ENCODE results near the gene SIRT3.

The SIRT3 gene

DNA sequence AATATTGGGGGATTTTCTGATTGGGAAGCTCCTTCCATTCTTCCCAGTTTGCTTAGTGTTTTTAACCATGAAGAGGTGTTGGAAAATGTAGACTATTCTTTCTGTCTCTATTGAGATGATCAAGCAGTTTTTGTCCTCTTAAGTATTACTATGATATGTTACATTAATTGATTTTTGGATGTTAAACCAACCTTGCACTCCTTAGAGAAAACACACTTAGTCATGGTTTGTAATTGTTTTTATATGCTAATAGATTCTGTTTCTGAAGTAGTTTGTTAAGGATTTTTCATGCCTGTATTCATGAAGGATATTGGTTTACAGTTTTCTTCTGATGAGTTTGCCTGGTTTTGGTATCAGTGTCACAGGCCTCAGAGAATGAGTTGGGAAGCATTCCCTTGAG, 40.1 kb upstream of the SIRT3 start:
- Histone ChIP-seq H2BK15ac (ENCODE audit: low read length) (no peak overlapping the region), H3K36me3 (replicated peaks in 1 of 2; ENCODE audit: control insufficient read depth in 2 of 2, insufficient read depth in 2 of 2, low read length in 2 of 2) (no peaks in the 10 kb centered on the region), H3K18ac (ENCODE audit: low read length) (no peak overlapping the region), H3K4me2 (ENCODE audit: insufficient read depth, low read length, poor library complexity, severe bottlenecking) (no peak overlapping the region), H3K27ac (replicated peaks; ENCODE audit: low read length) (no peak overlapping the region), H3K4me3 (ENCODE audit: low read length in 2 of 2) (no peak overlapping the region), H3K79me1 (ENCODE audit: low read depth, low read length) (no peaks in the 10 kb centered on the region), H2BK5ac (ENCODE audit: low read length) (no peak overlapping the region), H2BK12ac (ENCODE audit: low read length) (no peak overlapping the region), H4K8ac (ENCODE audit: low read depth, low read length) (no peak overlapping the region), H2BK120ac (ENCODE audit: low read depth, low read length) (no peak overlapping the region), H3K4me1 (ENCODE audit: control insufficient read depth in 2 of 2, insufficient read depth in 1 of 2, low read depth in 1 of 2, low read length in 2 of 2) (peaks cover 0 to 5% of the 10 kb centered on the region in 2 donors), H3K4ac (ENCODE audit: low read length) (no peak overlapping the region), H3K9me3 (replicated peaks in 1 of 2; ENCODE audit: control insufficient read depth in 2 of 2, insufficient read depth in 1 of 2, low read depth in 1 of 2, low read length in 2 of 2) (peaks cover 3 to 4% of the 10 kb centered on the region in 2 donors), H3K23ac (ENCODE audit: low read depth, low read length, poor library complexity) (no peak overlapping the region), H3K9ac (ENCODE audit: low read depth, low read length, poor library complexity) (no peak overlapping the region), H4K91ac (ENCODE audit: low read depth, low read length, poor library complexity) (no peak overlapping the region), H3K27me3 (ENCODE audit: control insufficient read depth in 3 of 3, insufficient read depth in 3 of 3, low read depth in 1 of 3, low read length in 3 of 3) (no peaks in the 10 kb centered on the region), H3K14ac (ENCODE audit: low read length) (no peak overlapping the region), H2AK5ac (ENCODE audit: low read depth, low read length) (no peak overlapping the region), H2AFZ (ENCODE audit: low read length) (no peak overlapping the region)
- DNase-seq (ENCODE audit: low spot score) = no peak

DNA sequence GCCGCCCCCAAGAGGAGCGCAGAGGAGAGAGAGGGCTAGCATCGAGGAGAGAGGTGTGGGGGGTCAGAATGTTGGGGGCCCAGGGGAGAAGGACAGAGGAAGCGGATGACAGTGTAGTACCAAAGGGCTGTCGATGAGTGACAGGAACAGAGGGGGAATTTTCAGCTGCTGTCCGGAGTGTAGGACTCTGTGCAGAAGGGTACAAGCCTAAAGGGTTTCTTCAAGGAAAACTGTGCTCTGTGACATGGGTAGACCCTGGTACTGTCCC, 36.7 kb upstream of the SIRT3 start:
- Histone ChIP-seq H3K9ac (ENCODE audit: low read depth, low read length, poor library complexity) (no peak overlapping the region), H3K14ac (ENCODE audit: low read length) (no peak overlapping the region), H2BK120ac (ENCODE audit: low read depth, low read length) (no peak overlapping the region), H2AFZ (ENCODE audit: low read length) (no peak overlapping the region), H3K36me3 (replicated peaks in 1 of 2; ENCODE audit: control insufficient read depth in 2 of 2, insufficient read depth in 2 of 2, low read length in 2 of 2) (no peaks in the 10 kb centered on the region), H2BK12ac (ENCODE audit: low read length) (no peak overlapping the region), H2BK15ac (ENCODE audit: low read length) (no peak overlapping the region), H3K4ac (ENCODE audit: low read length) (no peak overlapping the region), H2AK5ac (ENCODE audit: low read depth, low read length) (no peak overlapping the region), H3K79me1 (ENCODE audit: low read depth, low read length) (no peaks in the 10 kb centered on the region), H3K9me3 (replicated peaks in 1 of 2; ENCODE audit: control insufficient read depth in 2 of 2, insufficient read depth in 1 of 2, low read depth in 1 of 2, low read length in 2 of 2) (peaks cover 1 to 8% of the 10 kb centered on the region in 2 donors), H3K4me3 (ENCODE audit: low read length in 2 of 2) (no peak overlapping the region), H3K18ac (ENCODE audit: low read length) (no peak overlapping the region), H2BK5ac (ENCODE audit: low read length) (no peak overlapping the region), H3K4me1 (ENCODE audit: control insufficient read depth in 2 of 2, insufficient read depth in 1 of 2, low read depth in 1 of 2, low read length in 2 of 2) (peaks cover 0 to 10% of the 10 kb centered on the region in 2 donors), H4K8ac (ENCODE audit: low read depth, low read length) (no peak overlapping the region), H4K91ac (ENCODE audit: low read depth, low read length, poor library complexity) (no peak overlapping the region), H3K27ac (replicated peaks; ENCODE audit: low read length) (no peak overlapping the region), H3K27me3 (ENCODE audit: control insufficient read depth in 3 of 3, insufficient read depth in 3 of 3, low read depth in 1 of 3, low read length in 3 of 3) (no peaks in the 10 kb centered on the region), H3K23ac (ENCODE audit: low read depth, low read length, poor library complexity) (peak overlapping the region; percentile 48), H3K4me2 (ENCODE audit: insufficient read depth, low read length, poor library complexity, severe bottlenecking) (no peak overlapping the region)
- WGBS, 2 donors (ENCODE audit: extremely low coverage in 2 of 2, insufficient read length in 2 of 2, insufficient replicate concordance in 1 of 2) = no CpG with 5 or more reads among the region's 6 CpGs
- DNase-seq (ENCODE audit: low spot score) = no peak

- Histone ChIP-seq H3K23ac (ENCODE audit: low read depth, low read length, poor library complexity) (peak overlapping the region; percentile 48), H2BK120ac (ENCODE audit: low read depth, low read length) (no peak overlapping the region), H3K79me1 (ENCODE audit: low read depth, low read length) (no peaks in the 10 kb centered on the region), H4K91ac (ENCODE audit: low read depth, low read length, poor library complexity) (no peak overlapping the region), H3K14ac (ENCODE audit: low read length) (no peak overlapping the region), H3K4ac (ENCODE audit: low read length) (no peak overlapping the region), H3K9me3 (replicated peaks in 1 of 2; ENCODE audit: control insufficient read depth in 2 of 2, insufficient read depth in 1 of 2, low read depth in 1 of 2, low read length in 2 of 2) (peaks cover 1 to 8% of the 10 kb centered on the region in 2 donors), H3K9ac (ENCODE audit: low read depth, low read length, poor library complexity) (no peak overlapping the region), H3K4me2 (ENCODE audit: insufficient read depth, low read length, poor library complexity, severe bottlenecking) (no peak overlapping the region), H3K36me3 (replicated peaks in 1 of 2; ENCODE audit: control insufficient read depth in 2 of 2, insufficient read depth in 2 of 2, low read length in 2 of 2) (no peaks in the 10 kb centered on the region), H3K27ac (replicated peaks; ENCODE audit: low read length) (no peak overlapping the region), H3K27me3 (ENCODE audit: control insufficient read depth in 3 of 3, insufficient read depth in 3 of 3, low read depth in 1 of 3, low read length in 3 of 3) (no peaks in the 10 kb centered on the region), H4K8ac (ENCODE audit: low read depth, low read length) (no peak overlapping the region), H2BK15ac (ENCODE audit: low read length) (no peak overlapping the region), H3K4me3 (ENCODE audit: low read length in 2 of 2) (no peak overlapping the region), H2BK5ac (ENCODE audit: low read length) (no peak overlapping the region), H2BK12ac (ENCODE audit: low read length) (no peak overlapping the region), H3K4me1 (ENCODE audit: control insufficient read depth in 2 of 2, insufficient read depth in 1 of 2, low read depth in 1 of 2, low read length in 2 of 2) (peaks cover 0 to 5% of the 10 kb centered on the region in 2 donors), H2AFZ (ENCODE audit: low read length) (no peak overlapping the region), H2AK5ac (ENCODE audit: low read depth, low read length) (no peak overlapping the region), H3K18ac (ENCODE audit: low read length) (no peak overlapping the region)
- DNase-seq (ENCODE audit: low spot score) = no peak
- no CpG with 5 or more reads among the region's 22 CpGs for WGBS, 2 donors (ENCODE audit: extremely low coverage in 2 of 2, insufficient read length in 2 of 2, insufficient replicate concordance in 1 of 2)
These were observed 36.2 kb upstream of the SIRT3 start for GRCh38 chr11:272195-272930.

- H3K4me1 ChIP-seq (ENCODE audit: control insufficient read depth in 2 of 2, insufficient read depth in 1 of 2, low read depth in 1 of 2, low read length in 2 of 2) = peaks cover 0 to 5% of the 10 kb centered on the region in 2 donors
- H3K18ac ChIP-seq (ENCODE audit: low read length) = no peak overlapping the region
- no CpG with 5 or more reads among the region's 8 CpGs for WGBS, 2 donors (ENCODE audit: extremely low coverage in 2 of 2, insufficient read length in 2 of 2, insufficient replicate concordance in 1 of 2)
These were observed 35.2 kb upstream of the SIRT3 start for GRCh38 chr11:271319-271715.

More at GRCh38 chr11:271319-271715, 35.2 kb upstream of the SIRT3 start:
- Histone ChIP-seq H3K36me3 (replicated peaks in 1 of 2; ENCODE audit: control insufficient read depth in 2 of 2, insufficient read depth in 2 of 2, low read length in 2 of 2) (no peaks in the 10 kb centered on the region), H3K79me1 (ENCODE audit: low read depth, low read length) (no peaks in the 10 kb centered on the region), H2AFZ (ENCODE audit: low read length) (no peak overlapping the region), H3K4me2 (ENCODE audit: insufficient read depth, low read length, poor library complexity, severe bottlenecking) (no peak overlapping the region), H3K4ac (ENCODE audit: low read length) (no peak overlapping the region), H2AK5ac (ENCODE audit: low read depth, low read length) (peak overlapping the region; percentile 94), H4K91ac (ENCODE audit: low read depth, low read length, poor library complexity) (no peak overlapping the region), H3K27ac (replicated peaks; ENCODE audit: low read length) (no peak overlapping the region), H3K14ac (ENCODE audit: low read length) (no peak overlapping the region), H3K23ac (ENCODE audit: low read depth, low read length, poor library complexity) (no peak overlapping the region), H2BK120ac (ENCODE audit: low read depth, low read length) (no peak overlapping the region), H3K9ac (ENCODE audit: low read depth, low read length, poor library complexity) (no peak overlapping the region), H2BK15ac (ENCODE audit: low read length) (peak overlapping the region; percentile 49), H3K9me3 (replicated peaks in 1 of 2; ENCODE audit: control insufficient read depth in 2 of 2, insufficient read depth in 1 of 2, low read depth in 1 of 2, low read length in 2 of 2) (peaks cover 3 to 8% of the 10 kb centered on the region in 2 donors), H2BK5ac (ENCODE audit: low read length) (no peak overlapping the region), H2BK12ac (ENCODE audit: low read length) (no peak overlapping the region), H3K4me3 (ENCODE audit: low read length in 2 of 2) (no peak overlapping the region), H4K8ac (ENCODE audit: low read depth, low read length) (no peak overlapping the region), H3K27me3 (ENCODE audit: control insufficient read depth in 3 of 3, insufficient read depth in 3 of 3, low read depth in 1 of 3, low read length in 3 of 3) (no peaks in the 10 kb centered on the region)
- no peak for DNase-seq (ENCODE audit: low spot score)
